Pulmonary artery endothelial cell (primary cell): ENCODE data around the gene CDH13. TPM values are rescaled to one million over a fixed set of nuclear protein-coding genes. Genes with fewer than 3 reads are reported as not detected.

Experiments
- DNase-seq: peaks from one replicate; pipeline ENCODE4 v3.0.0-alpha.2; 2011; ENCODE audit warnings: low read depth, low spot score
- total RNA-seq: library from RNA; depleted of rRNA; stranded (reverse); fragments of >200 nt; gene quantifications from 2 replicates; pipeline ENCODE4 v1.2.3, GENCODE V29; 2014

CDH13 gene
- 62.3 and 138 TPM in 2 replicates for total RNA-seq

DNA sequence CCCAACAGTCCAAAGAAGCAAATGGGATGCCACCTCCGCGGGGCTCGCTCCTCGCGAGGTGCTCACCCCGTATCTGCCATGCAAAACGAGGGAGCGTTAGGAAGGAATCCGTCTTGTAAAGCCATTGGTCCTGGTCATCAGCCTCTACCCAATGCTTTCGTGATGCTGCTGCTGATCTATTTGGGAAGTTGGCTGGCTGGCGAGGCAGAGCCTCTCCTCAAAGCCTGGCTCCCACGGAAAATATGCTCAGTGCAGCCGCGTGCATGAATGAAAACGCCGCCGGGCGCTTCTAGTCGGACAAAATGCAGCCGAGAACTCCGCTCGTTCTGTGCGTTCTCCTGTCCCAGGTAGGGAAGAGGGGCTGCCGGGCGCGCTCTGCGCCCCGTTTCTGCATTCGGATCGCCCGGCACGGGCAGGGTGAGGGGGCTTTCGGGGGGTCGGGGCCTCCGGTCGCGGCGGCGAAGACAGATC is at the start of gene CDH13:
TSS of gene CDH13 (plus strand) at position 179 of the 471 bp plus-strand sequence.
- DNase-seq = no peak

- DNase-seq = no peak
Observed at GRCh38 chr16:82580298-82580890, 46.4 kb upstream of the CDH13 start.

DNA sequence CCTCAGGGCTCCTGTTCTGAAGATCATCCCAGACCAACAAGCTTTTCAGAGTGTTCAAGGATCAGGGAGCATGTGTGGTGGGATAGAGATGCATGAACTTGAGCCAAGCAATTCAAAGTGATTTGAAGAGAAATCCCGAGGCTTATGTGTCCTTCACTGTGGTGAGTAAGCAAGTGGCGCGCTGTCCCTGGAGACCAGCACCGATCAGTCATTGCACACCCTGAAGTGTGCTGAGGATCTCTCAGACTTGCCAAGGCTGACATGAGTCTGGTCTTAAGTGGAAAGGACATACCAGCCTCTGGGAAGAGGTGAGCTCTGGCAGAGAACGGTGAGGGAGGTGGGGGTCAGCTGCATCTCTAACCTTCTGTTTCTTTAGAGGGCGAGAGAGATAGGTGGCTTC is 43.8 kb upstream of the CDH13 start:
- DNase-seq = no peak

- DNase-seq = no peak
Observed at GRCh38 chr16:82583422-82583821, 43.3 kb upstream of the CDH13 start.

DNA sequence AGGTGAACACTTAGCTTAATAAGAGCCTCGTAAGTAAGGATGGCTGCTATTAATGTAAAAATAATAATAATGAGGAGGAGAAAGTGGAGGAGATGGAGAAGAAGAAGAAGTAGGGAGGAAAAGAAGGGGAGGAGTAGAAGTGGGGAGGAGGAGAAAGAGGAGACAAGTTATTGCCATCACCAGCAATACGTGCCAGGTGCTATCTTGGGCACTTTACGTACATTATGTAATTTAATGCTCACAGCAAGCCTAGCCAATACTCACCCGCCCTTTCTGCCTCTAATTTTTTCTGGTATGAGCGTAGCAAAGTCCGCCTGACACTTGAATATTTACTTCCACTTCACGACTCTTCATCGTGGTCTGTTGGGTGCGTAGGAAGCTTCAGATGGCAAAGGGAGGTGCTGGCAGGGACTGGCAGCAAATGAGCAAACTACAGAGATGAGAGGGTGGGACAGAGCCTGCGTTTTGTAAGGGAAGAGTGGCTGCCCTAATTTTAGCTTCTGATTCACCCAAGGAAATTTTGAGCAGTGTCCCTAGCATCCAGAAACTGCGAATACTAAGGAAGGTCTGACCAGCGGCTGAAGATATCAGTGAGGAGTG is 42.1 kb upstream of the CDH13 start:
- no peak for DNase-seq

DNA sequence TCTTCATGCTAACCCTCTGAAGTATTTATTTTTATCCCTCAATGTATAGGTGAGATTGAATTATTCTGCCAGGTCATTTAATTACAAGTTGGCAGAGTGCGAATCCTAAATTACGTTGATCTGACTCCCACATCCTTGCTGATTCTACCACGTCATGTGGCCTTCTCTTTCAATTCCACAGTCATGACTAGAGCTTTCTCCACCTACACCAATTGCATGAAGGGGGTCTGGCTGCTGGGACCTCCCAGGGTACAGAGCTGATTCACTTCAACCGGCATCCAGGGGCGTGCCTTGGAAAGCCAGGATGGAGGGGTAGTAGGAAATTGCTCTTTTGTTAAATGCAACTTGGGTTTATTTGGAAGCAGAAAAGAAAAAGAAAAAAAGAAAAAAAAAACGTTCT is 41.1 kb upstream of the CDH13 start:
- no peak for DNase-seq

- DNase-seq = no peak
Observed at GRCh38 chr16:82586130-82586529, 40.6 kb upstream of the CDH13 start.

DNA sequence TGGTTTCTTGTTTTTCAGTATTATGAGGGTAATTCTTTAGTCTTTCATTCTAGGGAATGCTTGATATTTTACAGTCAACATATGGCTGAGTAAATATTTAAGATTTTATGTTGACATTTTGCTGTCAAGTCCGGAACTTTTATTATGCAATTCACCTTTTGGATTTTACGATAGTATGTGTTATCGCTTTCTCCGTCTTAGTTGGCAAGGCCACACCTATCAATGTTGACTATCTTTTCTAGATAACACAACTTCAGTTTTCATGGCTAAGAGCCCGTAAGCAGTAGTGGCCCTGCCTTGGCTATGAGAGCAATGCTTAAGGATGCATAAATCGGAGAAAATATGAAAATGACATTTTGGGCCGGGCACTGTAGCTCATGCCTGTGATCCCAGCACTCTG is 39.5 kb upstream of the CDH13 start:
- DNase-seq = no peak

DNA sequence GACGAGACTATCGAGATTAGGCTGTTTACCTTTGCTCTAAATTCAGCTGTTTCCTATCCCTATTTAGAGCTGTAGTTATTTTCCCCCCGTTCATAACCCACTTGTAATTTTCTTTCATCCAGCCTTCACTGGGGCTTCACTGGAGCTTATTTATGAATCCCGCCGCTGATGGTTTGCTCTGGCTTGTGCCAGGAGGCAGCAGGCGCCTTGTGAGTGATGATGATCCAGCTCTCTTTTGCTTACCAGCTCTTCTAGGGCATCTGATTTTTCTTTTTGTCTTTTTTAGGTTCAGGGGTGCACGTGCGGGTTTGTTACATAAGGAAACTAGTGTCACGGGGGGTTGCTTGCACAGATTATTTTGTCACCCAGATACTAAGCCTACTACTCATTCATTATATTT is 37.4 kb upstream of the CDH13 start:
- no peak for DNase-seq

DNA sequence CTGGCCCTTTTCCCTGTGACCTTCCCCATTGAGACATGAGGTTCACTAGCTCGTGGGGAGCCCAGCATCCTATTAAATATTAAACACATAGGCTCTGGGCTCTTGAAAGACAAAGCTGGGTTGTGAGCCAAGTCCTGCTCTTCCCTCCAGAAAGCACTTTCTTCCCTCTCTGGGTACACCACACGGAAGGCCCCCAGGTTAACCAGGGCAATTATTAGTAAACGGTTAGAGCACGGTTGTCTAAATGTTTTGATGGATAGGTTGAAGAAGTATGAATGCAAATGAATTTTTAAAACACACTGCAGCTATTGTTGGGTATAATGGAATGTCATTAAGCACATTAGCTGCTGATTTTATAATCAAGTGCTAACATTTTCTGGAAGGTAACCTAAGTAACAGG is 32.7 kb upstream of the CDH13 start:
- DNase-seq = no peak

DNA sequence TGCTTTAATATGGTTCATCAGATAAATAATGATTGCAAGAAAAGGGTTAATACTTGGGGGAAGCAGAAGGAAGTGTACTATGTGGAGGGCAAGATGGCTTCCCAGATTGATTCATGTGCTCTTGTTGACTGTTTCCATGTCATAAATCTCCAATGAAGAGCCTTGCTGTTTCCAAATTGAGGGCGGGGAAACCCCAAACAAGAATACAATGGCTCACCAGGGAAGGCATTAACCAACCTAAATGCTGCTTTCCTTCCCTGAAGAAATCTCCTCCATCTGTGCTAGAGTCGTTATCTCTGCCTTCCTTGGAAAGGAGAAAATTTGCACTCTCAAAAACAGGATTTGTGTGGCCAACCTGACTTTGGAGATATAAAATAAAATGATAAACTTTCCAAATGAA is 28.0 kb upstream of the CDH13 start:
- DNase-seq = no peak

GRCh38 chr16:82601989-82602640 is 24.7 kb upstream of the CDH13 start:
- DNase-seq = no peak

DNA sequence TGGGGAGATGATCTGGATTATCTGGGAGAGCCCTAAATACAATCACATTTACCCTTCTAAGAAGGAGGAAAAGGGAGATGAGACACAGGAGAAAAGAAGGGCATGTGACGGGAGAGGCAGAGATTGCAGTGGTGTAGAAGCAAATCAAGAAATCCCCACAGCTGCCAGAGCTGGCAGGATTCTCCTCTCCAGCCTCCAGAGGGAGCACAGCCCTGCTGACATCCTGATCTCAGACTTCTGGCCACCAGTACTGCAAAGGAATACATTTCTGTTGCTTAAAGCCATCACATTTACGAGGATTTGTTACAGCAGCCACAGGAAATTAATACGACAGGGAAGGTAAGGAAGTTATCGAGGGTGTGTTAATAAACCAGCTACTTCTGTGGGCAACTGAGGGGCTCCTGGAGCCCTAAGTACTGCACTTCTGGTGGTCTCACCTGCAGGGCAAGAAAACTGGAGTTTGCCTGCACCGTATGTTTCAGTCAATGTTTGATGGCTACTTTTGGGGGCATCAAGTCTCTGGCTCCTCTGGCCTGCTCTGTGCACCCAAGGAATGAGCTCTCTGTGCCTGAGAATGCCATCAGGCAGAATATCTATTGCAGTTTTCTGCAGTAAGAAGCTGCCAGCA is 22.9 kb upstream of the CDH13 start:
- DNase-seq = peak; percentile 47

DNA sequence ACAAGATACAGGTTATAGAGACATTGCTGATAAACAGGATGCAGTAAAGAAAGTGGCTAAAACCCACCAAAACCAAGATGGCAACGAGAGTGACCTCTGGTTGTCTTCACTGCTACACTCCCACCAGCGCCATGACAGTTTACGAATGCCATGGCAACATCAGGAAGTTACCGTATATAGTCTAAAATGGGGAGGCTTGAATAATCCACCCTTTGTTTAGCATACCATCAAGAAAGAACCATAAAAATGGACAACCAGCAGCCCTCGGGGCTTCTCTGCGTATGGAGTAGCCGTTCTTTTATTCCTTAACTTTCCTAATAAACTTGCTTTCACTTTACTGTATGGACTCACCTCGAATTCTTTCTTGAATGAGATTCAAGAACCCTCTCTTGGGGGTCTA is 21.7 kb upstream of the CDH13 start:
- no peak for DNase-seq

DNA sequence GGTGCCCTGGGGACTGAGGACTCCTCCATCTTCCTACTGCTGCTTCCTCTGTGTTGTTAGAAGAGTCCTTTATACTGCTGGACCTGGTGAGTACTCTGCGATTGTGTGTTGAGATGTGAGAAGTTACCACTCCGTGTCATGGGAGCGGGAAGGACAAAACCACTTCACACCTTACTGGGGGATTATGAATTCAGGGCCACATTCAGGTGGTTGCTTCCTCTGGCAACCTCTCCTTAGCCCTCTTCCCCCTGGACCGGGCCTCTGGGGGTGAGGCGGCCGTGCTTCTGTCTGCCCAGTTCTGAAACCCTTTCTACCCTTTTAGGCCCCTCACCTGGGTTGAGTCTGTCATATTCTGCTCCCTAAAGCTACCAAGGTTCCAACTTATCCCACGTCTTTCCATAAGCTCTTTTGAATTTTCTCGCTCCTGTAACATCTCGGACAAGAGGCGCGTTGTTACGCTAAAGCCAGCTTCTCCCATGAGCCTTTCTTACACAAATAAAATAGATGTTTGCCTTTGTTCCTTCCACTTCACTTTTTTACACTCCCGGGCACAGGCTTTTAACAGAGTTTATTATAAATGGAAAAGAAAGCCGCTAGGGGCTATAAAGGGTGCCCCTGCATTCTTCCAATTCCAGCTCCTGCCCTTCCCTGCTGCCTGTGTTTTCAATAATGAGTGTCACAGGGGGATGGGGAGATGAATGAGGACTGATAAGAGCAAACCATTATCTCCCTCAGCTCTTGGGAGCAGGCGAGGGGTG is 20.7 kb upstream of the CDH13 start:
- DNase-seq = no peak

- DNase-seq = no peak
Observed at GRCh38 chr16:82609140-82609539, 17.6 kb upstream of the CDH13 start.

DNA sequence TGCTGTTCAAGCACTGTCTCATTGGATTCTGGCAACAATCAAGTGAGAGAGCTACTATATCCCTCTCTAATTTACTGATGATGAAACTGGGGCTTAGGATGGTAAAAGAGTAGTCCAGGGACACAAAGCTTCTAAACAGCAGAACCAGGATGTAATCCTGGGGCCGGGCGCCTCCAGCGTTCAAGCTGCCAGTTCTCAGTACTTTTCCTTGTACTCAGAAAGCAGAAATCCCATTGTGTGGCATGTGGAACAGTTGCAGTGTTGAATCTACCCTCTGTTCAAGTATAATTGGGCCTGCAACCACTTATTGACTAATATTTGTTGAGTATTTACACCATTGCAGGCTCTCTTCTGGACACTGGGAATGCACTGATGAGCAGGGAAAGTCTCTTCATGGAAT is 14.5 kb upstream of the CDH13 start:
- no peak for DNase-seq

- no peak for DNase-seq
Observed at GRCh38 chr16:82616356-82616755, 10.4 kb upstream of the CDH13 start.

GRCh38 chr16:82621781-82622180 is 5.0 kb upstream of the CDH13 start:
- no peak for DNase-seq

DNA sequence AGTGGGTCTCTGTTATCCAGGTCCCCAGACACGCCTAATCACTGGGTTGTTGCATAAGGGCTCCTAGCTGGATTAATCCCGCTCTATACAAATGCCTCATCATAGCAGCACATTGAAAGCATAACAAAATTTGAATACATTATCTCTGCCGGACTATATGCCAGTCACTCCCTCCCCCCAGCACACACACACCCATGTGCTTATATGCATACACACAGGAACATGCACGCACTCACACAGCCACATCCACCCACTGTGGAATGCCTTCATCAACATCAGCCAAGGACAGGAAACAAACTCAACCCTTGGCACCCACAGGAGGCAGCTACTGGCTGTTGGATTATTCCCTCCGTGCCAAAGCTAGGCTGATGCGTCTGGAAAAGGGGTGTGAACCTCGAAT is 3.5 kb upstream of the CDH13 start:
- DNase-seq = no peak

DNA sequence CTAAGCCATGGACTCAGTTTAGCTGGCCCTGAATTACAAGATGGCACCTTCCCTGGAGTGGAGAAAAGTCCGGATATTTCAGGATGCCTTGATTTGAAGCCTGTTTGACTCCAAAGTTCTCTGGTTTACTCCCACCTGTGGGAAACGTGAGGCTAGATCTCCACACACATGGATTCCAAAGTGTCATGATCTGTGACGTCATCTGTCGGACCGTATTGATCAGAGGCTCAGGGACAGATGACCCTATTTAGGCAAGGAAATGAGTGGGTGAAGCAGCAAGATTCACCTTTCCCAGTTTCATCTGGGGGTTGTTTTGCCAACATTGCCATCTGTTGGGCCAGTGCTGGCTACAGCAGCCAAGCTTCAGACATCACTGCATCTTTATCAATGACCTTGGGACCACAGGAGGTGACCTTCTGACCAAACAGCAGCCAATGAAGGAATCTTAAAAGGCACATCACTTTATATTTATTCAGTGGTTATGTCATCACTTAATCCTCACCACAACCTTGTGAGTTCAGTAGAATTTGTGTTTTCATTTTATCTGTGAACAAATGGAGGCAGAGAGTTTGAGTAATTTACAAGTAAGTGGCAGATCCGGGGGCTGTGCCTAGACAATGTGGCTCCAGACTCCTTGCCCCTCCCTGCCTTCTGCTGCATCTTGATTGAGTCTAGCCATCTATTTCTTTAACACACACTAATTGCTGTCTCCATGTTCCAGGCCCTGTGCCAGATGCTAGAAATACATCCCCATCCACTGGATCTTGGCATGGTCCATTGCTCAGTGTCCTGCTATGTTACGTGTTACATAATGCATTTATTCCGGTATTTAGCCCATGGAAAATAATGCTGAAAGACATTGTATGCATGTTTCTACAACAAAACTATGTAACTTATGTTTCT is 1.5 kb upstream of the CDH13 start:
- DNase-seq = no peak
